CD4-positive, CD25-positive, alpha-beta regulatory T cell (primary cell): ENCODE results near the gene LRRC61. TPM values are rescaled to one million over a fixed set of nuclear protein-coding genes. Genes with fewer than 3 reads are reported as not detected.
"Not testable (repeated sequence)": the region's sequence is repeated elsewhere in the genome, so short reads cannot be mapped to it uniquely, and the experiment has no call there.

Experiments used
- ATAC-seq, 2 donors: fragments of 150-1000 bp; cut with Tn5 transposase; one replicate each; pipeline ENCODE4 v1.10.0; 2021; ENCODE audit warnings: low read depth in 2 of 2, moderate number of reproducible peaks in 2 of 2, moderate library complexity in 1 of 2
- DNase-seq, 3 donors: peaks; one replicate each; pipeline versions ENCODE4 v3.0.0 to v3.0.0-alpha.2; 2012 to 2022; ENCODE audit warnings: mixed read lengths in 1 of 3
- H3K27ac ChIP-seq: one replicate; pipeline ENCODE4 v1.7.0; 2013; ENCODE audit warnings: mild to moderate bottlenecking, low read length; ENCODE audit not compliant: insufficient read depth, poor library complexity, severe bottlenecking
- H3K27me3 ChIP-seq: one replicate; pipeline ENCODE4 v1.7.0; 2013; ENCODE audit warnings: low read length; ENCODE audit not compliant: control insufficient read depth, insufficient read depth
- H3K36me3 ChIP-seq: one replicate; pipeline ENCODE4 v1.7.0; 2013; ENCODE audit warnings: mild to moderate bottlenecking, low read length, moderate library complexity; ENCODE audit not compliant: control insufficient read depth, insufficient read depth
- H3K4me1 ChIP-seq: 2 replicates; pipeline ENCODE4 v1.7.0; 2013; ENCODE audit warnings: mild to moderate bottlenecking, low read length; ENCODE audit not compliant: insufficient read depth, control insufficient read depth, poor library complexity, severe bottlenecking
- H3K4me3 ChIP-seq: one replicate; pipeline ENCODE4 v1.7.0; 2013; ENCODE audit warnings: low read depth, mild to moderate bottlenecking, low read length, moderate library complexity
- H3K9me3 ChIP-seq, 2 experiments: 1 replicate in 1 of 2; 2 replicates in 1 of 2; pipeline ENCODE4 v1.7.0; 2013; ENCODE audit warnings: low read length in 2 of 2, mild to moderate bottlenecking in 1 of 2, moderate library complexity in 1 of 2; ENCODE audit not compliant: control insufficient read depth in 2 of 2
- H3K27ac Mint-ChIP-seq, 3 donors: one replicate each; pipeline ENCODE4 v1.8.0; 2020 to 2022; ENCODE audit warnings: mild to moderate bottlenecking in 3 of 3, mixed read lengths in 3 of 3, moderate library complexity in 2 of 3
- H3K27me3 Mint-ChIP-seq: one replicate; pipeline ENCODE4 v1.8.0; 2022; ENCODE audit warnings: mild to moderate bottlenecking, mixed read lengths
- H3K36me3 Mint-ChIP-seq: one replicate; pipeline ENCODE4 v1.8.0; 2020; ENCODE audit warnings: mixed read lengths
- H3K4me1 Mint-ChIP-seq, 4 donors: one replicate each; pipeline ENCODE4 v1.8.0; 2020 to 2022; ENCODE audit warnings: mixed read lengths in 4 of 4, mild to moderate bottlenecking in 1 of 4
- H3K4me3 Mint-ChIP-seq, 4 donors: one replicate each; pipeline ENCODE4 v1.8.0; 2020 to 2022; ENCODE audit warnings: mild to moderate bottlenecking in 4 of 4, mixed read lengths in 4 of 4, moderate library complexity in 3 of 4
- H3K9me3 Mint-ChIP-seq, 7 donors: one replicate each; pipeline ENCODE4 v1.8.0; 2020 to 2022; ENCODE audit warnings: mixed read lengths in 7 of 7, mild to moderate bottlenecking in 3 of 7, moderate library complexity in 2 of 7
- polyA plus RNA-seq, 4 donors: library from polyadenylated mRNA; unstranded; fragments of 300-500 nt; fragmentation: Illumina TruSeq; gene quantifications; one replicate each; pipeline ENCODE4 v1.2.3, GENCODE V29; 2021
- total RNA-seq: library from RNA; stranded (reverse); gene quantifications from one replicate; pipeline ENCODE4 v1.2.3, GENCODE V29; 2022

The LRRC61 gene
- total and polyA plus RNA-seq, 5 donors from 2014 or later, result 10.7 to 33.1 (median 25.5) TPM

DNA sequence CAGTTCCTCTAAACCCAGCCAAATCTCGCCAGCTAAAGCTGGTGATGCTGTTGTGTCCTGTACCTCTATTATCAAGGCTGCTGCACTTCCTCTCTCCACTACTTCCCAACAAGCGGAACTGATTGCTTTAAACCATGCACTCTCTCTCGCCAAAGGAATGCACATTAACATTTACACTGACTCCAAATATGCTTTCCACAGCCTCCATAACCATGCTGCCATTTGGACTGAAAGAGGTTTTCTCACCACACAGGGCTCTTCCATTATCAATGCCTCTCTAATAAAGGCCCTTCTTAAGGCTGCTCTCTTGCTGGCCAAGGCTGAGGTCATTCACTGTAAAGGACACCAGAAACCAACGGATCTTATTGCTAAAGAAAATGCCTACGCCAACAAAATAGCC, 11.4 kb upstream of the LRRC61 start:
- Histone ChIP-seq H3K36me3 (no peaks in the 10 kb centered on the region), H3K4me1 (no peaks in the 10 kb centered on the region), H3K27me3 (no peaks in the 10 kb centered on the region), H3K9me3 (no peaks in the 10 kb centered on the region), H3K27ac (no peak overlapping the region), H3K4me3 (no peak overlapping the region)
- Mint-ChIP-seq H3K4me3 (no peak overlapping the region), H3K27me3 (no peaks in the 10 kb centered on the region), H3K4me1 (peaks cover 0 to 6% (median 2%) of the 10 kb centered on the region in 4 donors), H3K9me3 (peaks cover 0 to 1% (median 0%) of the 10 kb centered on the region in 7 donors), H3K36me3 (peaks cover 3% of the 10 kb centered on the region), H3K27ac (no peak overlapping the region)
- no peak for ATAC-seq
- no peak for DNase-seq

DNA sequence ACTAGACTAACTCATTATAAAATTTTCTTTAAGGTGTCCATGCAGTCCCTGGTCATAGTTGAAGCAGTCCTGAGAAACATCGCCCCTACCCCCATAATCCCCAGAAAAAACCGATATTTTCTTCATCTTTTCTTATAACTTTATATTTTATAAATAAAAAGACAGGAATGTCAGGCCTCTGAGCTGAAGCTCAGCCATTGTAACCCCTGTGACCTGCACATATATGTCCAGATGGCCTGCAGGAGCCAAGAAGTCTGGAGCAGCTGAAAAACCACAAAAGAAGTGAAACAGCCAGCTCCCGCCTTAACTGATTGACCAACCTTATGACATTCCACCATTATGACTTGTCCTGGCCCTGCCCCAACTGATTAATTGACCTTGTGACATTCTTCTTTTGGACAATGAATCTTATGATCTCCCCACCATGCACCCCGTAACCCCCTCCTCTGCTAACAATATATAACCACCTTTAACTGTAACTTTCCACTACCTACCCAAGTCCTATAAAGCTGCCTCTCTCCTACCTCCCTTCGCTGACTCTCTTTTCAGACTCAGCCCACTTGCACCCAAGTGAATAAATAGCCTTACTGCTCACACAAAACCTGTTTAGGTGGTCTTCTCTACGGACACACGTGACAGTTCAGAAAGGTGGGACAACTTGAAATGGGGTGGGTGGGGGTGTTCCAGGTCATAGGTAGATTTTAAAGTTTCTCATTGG, 10.3 kb upstream of the LRRC61 start:
- not testable (repeated sequence) for H3K27me3 ChIP-seq, H3K27me3 Mint-ChIP-seq, DNase-seq, H3K9me3 Mint-ChIP-seq, H3K36me3 Mint-ChIP-seq, H3K4me1 Mint-ChIP-seq, H3K9me3 ChIP-seq, ATAC-seq, H3K27ac Mint-ChIP-seq, H3K4me1 ChIP-seq, H3K4me3 Mint-ChIP-seq, H3K4me3 ChIP-seq, H3K36me3 ChIP-seq, H3K27ac ChIP-seq

DNA sequence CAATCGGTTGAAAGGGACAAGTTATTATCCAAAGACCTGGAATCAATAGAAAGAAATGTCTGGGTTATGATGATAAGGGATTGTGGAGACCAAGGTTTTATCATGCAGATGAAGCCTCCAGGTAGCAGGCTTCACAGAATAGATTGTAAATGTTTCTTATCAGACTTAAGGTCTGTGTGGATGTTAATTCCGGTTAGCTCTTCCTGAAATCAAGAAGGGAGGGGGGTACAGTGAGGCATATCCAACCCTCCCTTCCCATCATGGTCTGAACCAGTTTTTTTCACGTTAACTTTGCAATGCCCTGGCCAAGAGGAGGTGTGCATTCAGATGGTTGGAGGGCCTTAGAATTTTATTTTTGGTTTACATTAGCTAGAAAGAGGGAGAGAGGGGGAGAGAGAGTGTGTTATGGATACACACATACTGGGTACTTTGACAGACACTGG, 9.8 kb upstream of the LRRC61 start:
- Histone ChIP-seq H3K27ac (no peak overlapping the region), H3K9me3 (no peaks in the 10 kb centered on the region), H3K4me3 (no peak overlapping the region), H3K36me3 (peaks cover 3% of the 10 kb centered on the region), H3K27me3 (no peaks in the 10 kb centered on the region), H3K4me1 (no peaks in the 10 kb centered on the region)
- H3K4me1 Mint-ChIP-seq, result peaks cover 0 to 8% (median 5%) of the 10 kb centered on the region in 4 donors
- H3K27ac Mint-ChIP-seq, result no peak overlapping the region
- H3K4me3 Mint-ChIP-seq, result no peak overlapping the region
- DNase-seq (no peak), ATAC-seq (no peak)
- H3K9me3 Mint-ChIP-seq, result peaks cover 0 to 1% (median 0%) of the 10 kb centered on the region in 7 donors
- H3K36me3 Mint-ChIP-seq, result peaks cover 12% of the 10 kb centered on the region
- no peaks in the 10 kb centered on the region for H3K27me3 Mint-ChIP-seq

DNA sequence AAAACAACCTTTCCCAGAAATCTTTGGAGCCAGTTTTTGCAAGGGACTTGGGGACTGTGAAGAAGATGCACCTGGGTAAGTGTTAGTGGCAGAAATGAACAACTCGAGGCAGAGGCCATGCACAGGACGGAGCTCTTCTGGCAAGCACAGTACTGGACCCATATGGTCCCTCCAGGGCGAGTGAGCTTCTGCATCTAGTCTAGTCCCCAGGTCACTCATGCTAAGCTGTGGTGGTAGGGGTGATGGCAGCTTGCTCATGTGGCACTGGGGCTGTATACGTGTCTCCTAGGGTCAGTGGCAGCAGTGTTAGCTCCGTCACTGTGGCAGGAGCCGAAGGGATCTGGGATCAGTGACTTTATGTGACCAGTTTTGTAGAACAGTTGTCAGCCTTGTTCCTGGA, 9.3 kb upstream of the LRRC61 start:
- no peak overlapping the region for H3K4me3 ChIP-seq
- no peak overlapping the region for H3K27ac ChIP-seq
- no peak for ATAC-seq

DNA sequence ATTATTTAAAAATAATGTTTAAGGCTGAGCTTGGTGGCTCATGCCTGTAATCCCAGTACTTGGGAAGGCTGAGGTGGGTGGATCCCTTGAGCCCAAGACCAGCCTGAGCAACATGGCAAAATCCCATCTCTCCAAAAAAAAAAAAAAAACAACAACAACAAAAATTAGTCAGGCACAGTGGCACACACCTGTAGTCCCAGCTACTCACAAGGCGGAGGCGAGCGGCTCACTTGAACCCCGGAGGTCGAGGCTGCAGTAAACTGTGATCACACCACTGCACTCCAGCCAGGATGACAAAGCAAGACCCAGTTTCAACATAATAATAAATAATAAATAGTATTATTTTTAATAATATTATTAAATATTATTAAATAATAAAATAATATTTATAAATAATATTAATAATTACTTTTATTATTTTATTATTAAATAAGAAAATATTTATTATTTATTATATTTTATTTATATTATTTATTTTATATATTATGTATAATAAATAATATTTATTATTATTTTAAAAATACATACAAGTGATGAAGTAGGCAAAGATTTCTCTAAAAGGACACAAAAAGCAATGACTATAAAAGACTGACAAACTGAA, 8.4 kb upstream of the LRRC61 start:
- no peaks in the 10 kb centered on the region for H3K27me3 Mint-ChIP-seq
- H3K36me3 Mint-ChIP-seq, result peaks cover 12% of the 10 kb centered on the region
- H3K27ac ChIP-seq, result no peak overlapping the region
- H3K4me1 ChIP-seq, result no peaks in the 10 kb centered on the region
- peaks cover 2 to 8% (median 5%) of the 10 kb centered on the region in 4 donors for H3K4me1 Mint-ChIP-seq
- ATAC-seq (no peak), DNase-seq (no peak)
- no peaks in the 10 kb centered on the region for H3K27me3 ChIP-seq
- H3K27ac Mint-ChIP-seq, result no peak overlapping the region
- H3K36me3 ChIP-seq, result peaks cover 3% of the 10 kb centered on the region
- no peaks in the 10 kb centered on the region for H3K9me3 ChIP-seq
- no peak overlapping the region for H3K4me3 ChIP-seq
- no peak overlapping the region for H3K4me3 Mint-ChIP-seq
- H3K9me3 Mint-ChIP-seq, result no peaks in the 10 kb centered on the region

More for the DNA sequence above, 9.3 kb upstream of the LRRC61 start:
- H3K36me3 ChIP-seq, result peaks cover 3% of the 10 kb centered on the region
- no peaks in the 10 kb centered on the region for H3K27me3 Mint-ChIP-seq
- H3K9me3 Mint-ChIP-seq, result no peaks in the 10 kb centered on the region
- H3K27ac Mint-ChIP-seq, result no peak overlapping the region
- H3K9me3 ChIP-seq, result no peaks in the 10 kb centered on the region
- H3K4me1 Mint-ChIP-seq, result peaks cover 0 to 8% (median 5%) of the 10 kb centered on the region in 4 donors
- no peak overlapping the region for H3K4me3 Mint-ChIP-seq
- no peak for DNase-seq
- peaks cover 12% of the 10 kb centered on the region for H3K36me3 Mint-ChIP-seq
- no peaks in the 10 kb centered on the region for H3K27me3 ChIP-seq
- H3K4me1 ChIP-seq, result no peaks in the 10 kb centered on the region

DNA sequence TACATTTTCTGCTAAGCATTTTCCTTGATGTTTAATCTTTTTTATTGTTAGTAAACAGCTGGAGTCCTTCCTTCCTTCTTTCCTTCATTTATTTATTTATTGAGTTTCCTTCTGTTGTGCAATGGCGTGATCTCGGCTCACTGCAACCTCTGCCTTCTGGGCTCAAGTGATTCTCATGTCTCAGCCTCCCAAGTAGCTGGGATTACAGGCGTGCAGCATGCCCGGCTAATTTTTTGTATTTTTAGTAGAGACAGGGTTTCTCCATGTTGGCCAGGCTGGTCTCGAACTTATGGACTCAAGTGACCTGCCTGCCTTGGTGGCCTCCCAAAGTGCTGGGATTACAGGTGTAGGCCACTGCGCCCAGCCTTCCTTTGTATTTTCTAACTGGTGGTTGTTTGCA, 6.2 kb upstream of the LRRC61 start:
- DNase-seq, H3K36me3 ChIP-seq, H3K27ac ChIP-seq, H3K27me3 ChIP-seq, H3K4me3 ChIP-seq, H3K9me3 Mint-ChIP-seq, ATAC-seq, H3K4me3 Mint-ChIP-seq, H3K9me3 ChIP-seq, H3K27me3 Mint-ChIP-seq, H3K4me1 ChIP-seq: not testable (repeated sequence)
- H3K4me1 Mint-ChIP-seq, result peaks cover 7 to 21% (median 15%) of the 10 kb centered on the region in 4 donors
- peaks cover 17% of the 10 kb centered on the region for H3K36me3 Mint-ChIP-seq
- H3K27ac Mint-ChIP-seq, result peak overlapping the region in 1 of 3 donors; percentile 61

DNA sequence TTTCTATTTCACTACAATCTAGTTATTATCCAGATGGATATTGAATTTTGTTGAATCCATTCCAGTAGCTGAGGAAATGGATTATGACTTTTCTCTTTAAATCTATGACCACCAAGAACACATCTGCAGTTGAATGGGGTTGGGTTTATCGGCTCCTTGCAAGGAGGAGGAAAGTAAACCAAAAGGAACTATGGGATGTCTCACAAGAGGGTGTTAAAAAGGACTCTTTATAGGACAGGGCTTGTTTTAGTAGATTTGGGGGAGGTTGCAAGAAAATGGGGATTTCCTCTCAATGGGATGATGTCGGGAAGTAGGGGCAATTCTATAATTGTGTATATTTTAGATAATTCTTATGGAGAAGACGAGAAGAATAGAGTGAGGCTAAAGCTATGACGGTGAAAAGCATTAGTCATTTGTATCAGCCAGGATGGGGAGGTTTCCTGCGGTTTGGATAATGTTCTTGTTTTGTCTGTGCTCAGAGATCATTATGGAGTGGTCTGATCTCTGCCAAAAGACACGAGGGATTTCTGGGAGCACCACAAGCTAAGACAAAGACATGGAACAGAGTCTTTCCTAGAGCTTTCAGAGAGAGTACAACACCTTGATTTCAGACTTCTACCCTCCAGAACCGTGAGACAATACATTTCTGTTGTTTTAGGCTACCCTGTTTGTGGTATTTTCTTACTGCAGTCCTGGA, 5.3 kb upstream of the LRRC61 start:
- peaks cover 16% of the 10 kb centered on the region for H3K4me1 ChIP-seq
- no peak overlapping the region for H3K4me3 ChIP-seq
- peak overlapping the region in 1 of 4 donors; percentile 78 for H3K4me3 Mint-ChIP-seq
- no peaks in the 10 kb centered on the region for H3K27me3 ChIP-seq
- H3K27me3 Mint-ChIP-seq, result no peaks in the 10 kb centered on the region
- peaks cover 17% of the 10 kb centered on the region for H3K36me3 Mint-ChIP-seq
- ATAC-seq, result no peak
- H3K36me3 ChIP-seq, result peaks cover 3% of the 10 kb centered on the region
- DNase-seq, result no peak
- peaks cover 13 to 30% (median 23%) of the 10 kb centered on the region in 4 donors for H3K4me1 Mint-ChIP-seq
- H3K9me3 ChIP-seq, result no peaks in the 10 kb centered on the region
- no peak overlapping the region for H3K27ac Mint-ChIP-seq
- H3K27ac ChIP-seq, result no peak overlapping the region
- H3K9me3 Mint-ChIP-seq, result peaks cover 0 to 2% (median 0%) of the 10 kb centered on the region in 7 donors
